Ascending aorta (tissue), 2 donors: ENCODE measurements around the gene WNT6. TPM values are rescaled to one million over a fixed set of nuclear protein-coding genes. Genes with fewer than 3 reads are reported as not detected.

ENCODE experiments used
- DNase-seq, 2 donors: peaks; one replicate each; pipeline ENCODE4 v3.0.0-alpha.2; 2019; ENCODE audit warnings: low spot score in 2 of 2
- H3K27ac ChIP-seq, 2 donors: fragments of 200-600 bp; sonication (generic); one replicate each; pipeline ENCODE4 v1.5.1; 2016 to 2017; ENCODE audit warnings: mild to moderate bottlenecking in 1 of 2
- H3K27me3 ChIP-seq: fragments of 200-600 bp; sonication (generic); one replicate; pipeline ENCODE4 v1.5.1; 2017
- H3K36me3 ChIP-seq, 2 donors: fragments of 200-600 bp; sonication (generic); one replicate each; pipeline ENCODE4 v1.5.1; 2016
- H3K4me1 ChIP-seq, 2 donors: fragments of 200-600 bp; sonication (generic); one replicate each; pipeline ENCODE4 v1.5.1; 2016 to 2017; ENCODE audit warnings: mild to moderate bottlenecking in 1 of 2
- H3K4me3 ChIP-seq, 2 donors: fragments of 200-600 bp; sonication (generic); one replicate each; pipeline ENCODE4 v1.5.1; 2016 to 2017; ENCODE audit warnings: mild to moderate bottlenecking in 1 of 2
- H3K9me3 ChIP-seq, 2 donors: fragments of 200-600 bp; sonication (generic); one replicate each; pipeline ENCODE4 v1.5.1; 2016
- intact Hi-C: fragments of 100-400 bp; cut with DNase I; formaldehyde crosslinking; loops from one replicate; pipeline ENCODE4 v1.15.1; 2023
- total RNA-seq: library from RNA; depleted of rRNA; stranded (reverse); fragments of >200 nt; gene quantifications from one replicate; pipeline ENCODE4 v1.1.0, GENCODE V29; 2016
- TF ChIP-seq, protein P1 (sequence below), 3 experiments: fragments of 200-600 bp in 2 of 3; fragments of 450-650 bp in 1 of 3; sonication (generic) in 2 of 3; IDR thresholded peaks; one replicate each; pipeline ENCODE4 v1.5.1; 2016 to 2019; ENCODE audit warnings: antibody characterized with exemption in 3 of 3, mild to moderate bottlenecking in 1 of 3, moderate library complexity in 1 of 3

WNT6 gene
- total RNA-seq, 1 donor from 2014 or later, result 1.2 TPM

DNA sequence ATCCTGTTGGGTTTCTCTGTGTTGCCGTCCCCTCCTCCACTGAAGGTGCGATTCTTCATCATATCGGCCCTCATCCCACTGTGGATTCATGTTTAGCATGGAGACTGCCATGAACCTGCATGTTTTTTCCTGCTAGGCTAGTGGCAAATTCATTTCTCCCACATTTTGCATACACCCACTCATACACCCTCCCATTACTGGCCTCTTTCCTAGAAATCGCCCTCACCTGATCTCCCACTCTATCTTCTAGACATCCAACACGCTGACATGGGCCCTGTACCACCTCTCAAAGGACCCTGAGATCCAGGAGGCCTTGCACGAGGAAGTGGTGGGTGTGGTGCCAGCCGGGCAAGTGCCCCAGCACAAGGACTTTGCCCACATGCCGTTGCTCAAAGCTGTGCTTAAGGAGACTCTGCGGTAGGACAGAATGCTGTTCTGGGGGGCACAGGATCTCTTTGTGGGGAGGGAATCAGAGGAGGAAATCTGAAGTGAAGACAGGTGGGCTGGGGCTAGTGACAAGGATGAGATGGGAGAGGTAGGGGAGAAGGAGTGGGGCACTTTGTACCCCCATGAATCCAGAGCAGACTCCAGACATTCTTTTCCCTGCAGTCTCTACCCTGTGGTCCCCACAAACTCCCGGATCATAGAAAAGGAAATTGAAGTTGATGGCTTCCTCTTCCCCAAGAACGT is 45.7 kb upstream of the WNT6 start:
- Histone ChIP-seq H3K4me1 (no peaks in the 10 kb centered on the region), H3K4me3 (no peak overlapping the region), H3K27ac (no peak overlapping the region), H3K36me3 (peaks cover 51 to 64% of the 10 kb centered on the region in 2 donors), H3K27me3 (no peaks in the 10 kb centered on the region), H3K9me3 (no peaks in the 10 kb centered on the region)
- TF ChIP-seq, protein P1, sequence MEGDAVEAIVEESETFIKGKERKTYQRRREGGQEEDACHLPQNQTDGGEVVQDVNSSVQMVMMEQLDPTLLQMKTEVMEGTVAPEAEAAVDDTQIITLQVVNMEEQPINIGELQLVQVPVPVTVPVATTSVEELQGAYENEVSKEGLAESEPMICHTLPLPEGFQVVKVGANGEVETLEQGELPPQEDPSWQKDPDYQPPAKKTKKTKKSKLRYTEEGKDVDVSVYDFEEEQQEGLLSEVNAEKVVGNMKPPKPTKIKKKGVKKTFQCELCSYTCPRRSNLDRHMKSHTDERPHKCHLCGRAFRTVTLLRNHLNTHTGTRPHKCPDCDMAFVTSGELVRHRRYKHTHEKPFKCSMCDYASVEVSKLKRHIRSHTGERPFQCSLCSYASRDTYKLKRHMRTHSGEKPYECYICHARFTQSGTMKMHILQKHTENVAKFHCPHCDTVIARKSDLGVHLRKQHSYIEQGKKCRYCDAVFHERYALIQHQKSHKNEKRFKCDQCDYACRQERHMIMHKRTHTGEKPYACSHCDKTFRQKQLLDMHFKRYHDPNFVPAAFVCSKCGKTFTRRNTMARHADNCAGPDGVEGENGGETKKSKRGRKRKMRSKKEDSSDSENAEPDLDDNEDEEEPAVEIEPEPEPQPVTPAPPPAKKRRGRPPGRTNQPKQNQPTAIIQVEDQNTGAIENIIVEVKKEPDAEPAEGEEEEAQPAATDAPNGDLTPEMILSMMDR (IDR thresholded peaks at IDR 0.05), result no peak
- intact Hi-C loops, result no loop called here
- DNase-seq, result no peak

DNA sequence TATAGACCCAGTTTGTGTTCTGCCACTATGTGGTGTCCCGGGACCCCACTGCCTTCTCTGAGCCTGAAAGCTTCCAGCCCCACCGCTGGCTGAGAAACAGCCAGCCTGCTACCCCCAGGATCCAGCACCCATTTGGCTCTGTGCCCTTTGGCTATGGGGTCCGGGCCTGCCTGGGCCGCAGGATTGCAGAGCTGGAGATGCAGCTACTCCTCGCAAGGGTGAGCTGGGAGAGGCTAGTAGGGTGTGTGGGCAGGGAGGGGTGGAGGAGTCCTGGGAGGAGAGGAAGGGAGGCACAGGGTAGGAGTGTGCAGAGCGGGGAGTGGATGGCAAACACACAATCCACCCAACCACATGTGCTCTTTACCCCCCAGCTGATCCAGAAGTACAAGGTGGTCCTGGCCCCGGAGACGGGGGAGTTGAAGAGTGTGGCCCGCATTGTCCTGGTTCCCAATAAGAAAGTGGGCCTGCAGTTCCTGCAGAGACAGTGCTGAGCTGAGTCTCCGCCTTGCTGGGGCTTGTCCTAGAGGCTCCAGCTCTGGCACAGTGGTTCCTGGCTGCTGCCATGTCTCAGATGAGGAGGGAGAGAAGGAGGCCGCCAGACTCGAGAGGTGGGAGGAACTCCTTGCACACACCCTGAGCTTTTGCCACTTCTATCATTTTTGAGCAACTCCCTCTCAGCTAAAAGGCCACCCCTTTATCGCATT is 44.9 kb upstream of the WNT6 start:
- H3K9me3 ChIP-seq, result no peaks in the 10 kb centered on the region
- H3K4me1 ChIP-seq, result no peaks in the 10 kb centered on the region
- intact Hi-C loops, result no loop called here
- H3K36me3 ChIP-seq, result peaks cover 57 to 72% of the 10 kb centered on the region in 2 donors
- no peaks in the 10 kb centered on the region for H3K27me3 ChIP-seq
- no peak for DNase-seq
- no peak overlapping the region for H3K27ac ChIP-seq
- H3K4me3 ChIP-seq, result no peak overlapping the region
- TF ChIP-seq, protein P1 (IDR thresholded peaks at IDR 0.05), result no peak

DNA sequence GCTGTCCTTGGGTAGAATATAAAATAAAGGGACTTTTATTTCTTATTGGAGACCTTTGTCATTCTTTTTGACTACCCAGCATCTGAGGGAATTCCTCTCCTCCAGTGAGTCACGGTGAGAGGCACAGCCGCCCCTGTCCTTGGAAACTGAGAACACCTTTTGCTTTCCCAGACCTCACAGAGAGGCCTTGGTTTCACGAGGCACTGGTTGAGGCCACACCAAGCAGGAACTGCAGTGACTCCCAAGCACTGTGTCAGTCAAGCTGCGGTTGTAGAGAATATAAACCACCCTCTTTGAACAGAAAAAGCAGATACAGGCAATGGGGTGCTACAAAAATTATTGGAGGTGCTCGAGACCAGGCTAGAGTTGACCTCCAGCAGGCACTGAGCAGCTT is 44.4 kb upstream of the WNT6 start:
- Histone ChIP-seq H3K4me3 (no peak overlapping the region), H3K36me3 (peaks cover 62 to 72% of the 10 kb centered on the region in 2 donors), H3K27me3 (no peaks in the 10 kb centered on the region), H3K27ac (no peak overlapping the region), H3K9me3 (no peaks in the 10 kb centered on the region), H3K4me1 (no peaks in the 10 kb centered on the region)
- DNase-seq, result no peak
- TF ChIP-seq, protein P1 (IDR thresholded peaks at IDR 0.05), result no peak
- intact Hi-C loops, result no loop called here

DNA sequence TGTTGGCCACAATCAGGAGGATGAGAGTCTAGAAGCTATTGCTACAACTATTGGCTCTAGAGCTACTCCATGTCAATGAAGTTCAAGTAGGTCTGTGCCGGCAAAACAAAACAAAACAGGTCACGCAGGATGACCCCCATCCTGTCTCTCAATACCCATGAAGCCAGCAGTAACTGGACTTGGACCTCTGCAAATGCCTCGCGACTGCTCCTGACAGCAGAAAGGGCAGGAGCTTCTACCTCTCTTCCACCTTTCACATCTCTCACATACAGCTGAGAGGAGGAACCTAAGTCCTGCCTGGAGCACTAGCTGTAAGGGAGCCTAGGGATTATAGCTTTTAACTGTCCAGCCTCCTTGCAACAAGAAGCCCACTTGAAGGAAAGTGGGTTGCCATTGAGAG is 44.0 kb upstream of the WNT6 start:
- Histone ChIP-seq H3K36me3 (peaks cover 63 to 72% of the 10 kb centered on the region in 2 donors), H3K4me3 (no peak overlapping the region), H3K27ac (no peak overlapping the region), H3K4me1 (no peaks in the 10 kb centered on the region), H3K27me3 (no peaks in the 10 kb centered on the region), H3K9me3 (no peaks in the 10 kb centered on the region)
- DNase-seq, result no peak
- TF ChIP-seq, protein P1 (IDR thresholded peaks at IDR 0.05), result no peak
- intact Hi-C loops, result no loop called here

DNA sequence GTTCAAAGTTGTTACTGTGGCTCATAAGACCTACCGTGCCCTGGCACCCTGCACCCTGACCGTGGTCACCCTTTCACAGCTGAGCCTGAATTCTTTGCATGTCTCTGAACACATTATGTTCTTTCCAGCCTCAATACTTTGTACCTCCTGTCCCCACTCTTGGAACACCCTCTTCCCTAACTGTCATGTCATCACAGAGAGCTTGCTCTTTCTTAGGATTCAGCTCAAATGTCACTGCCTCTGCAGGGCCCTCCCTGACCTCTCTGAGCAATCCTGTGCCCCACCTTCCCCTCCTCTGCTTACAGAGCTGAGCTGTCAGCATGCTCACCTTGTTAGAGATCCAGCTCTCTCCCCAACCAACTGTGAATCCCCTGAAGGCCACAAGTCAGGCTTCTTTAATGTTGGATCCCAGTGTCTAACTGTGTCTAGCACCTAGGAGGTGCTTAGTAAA is 43.0 kb upstream of the WNT6 start:
- Histone ChIP-seq H3K4me3 (no peak overlapping the region), H3K9me3 (no peaks in the 10 kb centered on the region), H3K4me1 (no peaks in the 10 kb centered on the region), H3K27ac (no peak overlapping the region), H3K36me3 (peaks cover 63 to 79% of the 10 kb centered on the region in 2 donors), H3K27me3 (no peaks in the 10 kb centered on the region)
- no peak for DNase-seq
- TF ChIP-seq, protein P1 (IDR thresholded peaks at IDR 0.05), result no peak
- intact Hi-C loops, result no loop called here
